Hypothalamus (tissue), 51 donors: ENCODE measurements around the gene ZNF804B.

ENCODE experiments used
- DNase-seq, 51 donors: peaks; one replicate each; lab custom pipeline; 2025; lab: John Stamatoyannopoulos, UW

ZNF804B gene

DNA sequence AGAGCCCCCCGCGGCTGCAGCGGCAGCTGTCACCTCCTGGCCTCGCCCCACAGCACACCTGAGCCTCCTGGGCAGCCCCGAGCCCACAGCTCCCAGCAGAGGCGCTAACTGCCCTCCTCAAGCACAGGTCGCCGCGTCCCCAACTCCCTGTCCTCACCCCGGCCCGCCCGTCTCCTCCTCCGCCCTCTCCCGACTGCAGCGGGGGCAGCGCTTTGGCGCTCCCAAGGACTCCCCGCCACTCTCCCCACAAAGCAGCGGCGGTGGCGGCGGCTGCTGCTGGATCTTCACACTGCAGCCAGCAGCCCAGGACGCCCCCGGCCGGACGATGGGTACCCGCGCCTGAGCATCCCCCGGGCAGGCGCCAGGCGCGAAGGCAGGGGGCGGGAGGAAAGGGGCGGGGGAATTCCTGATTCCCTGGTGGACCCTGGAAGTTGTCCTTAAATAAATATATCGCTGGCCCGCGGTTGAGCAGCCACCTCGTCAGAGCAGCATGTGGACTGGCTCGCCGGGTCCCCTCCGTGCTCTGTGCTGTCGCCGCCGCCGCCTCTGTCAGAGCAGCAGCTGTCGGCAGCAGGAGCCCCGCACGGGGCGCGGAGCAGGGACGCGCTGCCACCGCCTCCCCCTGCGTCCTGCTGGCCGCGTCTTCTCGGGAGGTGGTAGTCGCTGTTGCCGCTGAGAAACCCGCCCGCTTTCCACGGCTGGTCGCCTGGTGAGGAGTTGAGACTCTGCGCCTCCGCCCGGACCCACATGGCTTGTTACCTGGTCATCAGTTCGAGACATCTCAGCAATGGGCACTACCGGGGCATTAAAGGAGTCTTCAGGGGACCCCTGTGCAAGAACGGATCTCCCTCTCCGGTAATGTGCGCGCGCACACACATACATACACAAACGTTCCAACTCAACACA is at the start of gene ZNF804B:
Gene ZNF804B, plus strand, starts transcription at position 471 of the 906 bp plus-strand sequence. Its CDS starts 277 bp downstream, at position 748.
- DNase-seq = peak in 32 of 51 donors; percentile 6 to 60 (median 27)

DNA sequence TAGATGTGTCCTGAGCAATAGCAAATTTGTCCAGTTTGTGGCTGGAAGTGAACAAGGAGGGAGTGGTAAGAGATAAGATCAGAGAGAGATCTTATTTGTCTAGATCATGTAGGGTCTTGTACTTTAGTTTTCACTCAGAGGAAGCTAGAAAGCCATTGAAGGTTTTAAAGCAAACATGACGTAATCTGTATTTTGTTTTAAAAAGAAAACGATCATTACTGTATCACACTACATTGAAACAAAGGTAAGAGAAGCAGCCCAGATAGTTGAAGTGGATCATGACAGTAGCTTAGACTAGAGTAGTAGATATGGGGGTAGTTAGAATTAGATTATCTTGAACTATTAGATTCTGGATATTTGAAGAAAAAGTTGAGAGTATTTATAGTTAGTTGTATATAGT is 23.6 kb upstream of the ZNF804B start:
- no peak for DNase-seq

DNA sequence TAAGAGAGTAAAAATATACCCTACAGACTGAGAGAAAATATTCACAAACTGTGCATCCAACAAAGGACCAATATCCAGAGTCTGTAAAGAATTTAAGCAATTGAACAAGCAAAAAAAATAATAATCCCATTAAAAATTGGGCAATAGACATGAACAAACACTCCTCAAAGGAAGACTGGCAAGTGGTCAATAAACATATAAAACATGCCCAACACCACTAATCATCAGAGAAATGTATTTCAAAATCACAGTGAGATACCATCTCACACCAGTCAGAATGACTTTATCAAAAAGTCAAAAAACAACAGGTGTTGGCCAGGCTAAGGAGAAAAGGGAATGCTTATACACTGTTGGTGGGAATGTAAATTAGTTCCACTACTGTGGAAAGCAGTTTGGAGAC is 21.9 kb upstream of the ZNF804B start:
- no peak for DNase-seq

DNA sequence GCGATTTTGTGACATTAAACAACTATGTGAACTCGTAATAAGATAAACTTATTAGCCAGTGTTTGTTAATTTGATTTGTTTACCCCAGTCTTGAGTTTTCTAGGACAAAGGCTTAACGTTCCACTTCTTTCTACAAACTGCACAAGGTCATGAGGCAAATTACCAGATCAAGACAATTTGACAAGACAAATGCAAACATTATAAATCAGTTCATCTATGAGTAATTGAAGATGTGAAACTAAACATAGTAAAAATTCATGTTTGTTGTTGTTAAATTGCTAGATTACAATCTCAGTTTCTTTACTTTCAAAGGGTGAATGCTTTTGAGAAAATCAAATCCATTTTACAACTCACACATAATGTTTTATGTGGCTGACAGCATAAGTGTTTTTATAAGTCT is 13.4 kb upstream of the ZNF804B start:
- no peak for DNase-seq

DNA sequence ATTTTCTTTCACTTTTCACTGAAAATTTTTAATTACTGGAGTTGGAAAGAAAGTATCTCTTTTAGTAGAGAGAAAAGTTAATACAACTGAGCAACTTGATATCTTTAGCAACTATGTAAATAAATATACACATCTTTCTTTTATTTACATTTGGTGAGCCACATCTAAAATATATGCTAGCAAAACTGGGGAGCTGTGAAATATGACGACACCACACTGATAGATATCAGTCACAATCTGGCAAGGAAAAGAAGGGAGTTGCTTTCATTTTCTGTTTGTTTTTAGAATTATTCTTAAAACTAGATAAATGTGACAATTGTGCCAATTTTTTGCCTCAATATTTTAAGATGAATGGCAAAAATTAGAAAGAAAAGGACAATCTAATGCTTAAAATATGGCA is 2.7 kb upstream of the ZNF804B start:
- DNase-seq = no peak

DNA sequence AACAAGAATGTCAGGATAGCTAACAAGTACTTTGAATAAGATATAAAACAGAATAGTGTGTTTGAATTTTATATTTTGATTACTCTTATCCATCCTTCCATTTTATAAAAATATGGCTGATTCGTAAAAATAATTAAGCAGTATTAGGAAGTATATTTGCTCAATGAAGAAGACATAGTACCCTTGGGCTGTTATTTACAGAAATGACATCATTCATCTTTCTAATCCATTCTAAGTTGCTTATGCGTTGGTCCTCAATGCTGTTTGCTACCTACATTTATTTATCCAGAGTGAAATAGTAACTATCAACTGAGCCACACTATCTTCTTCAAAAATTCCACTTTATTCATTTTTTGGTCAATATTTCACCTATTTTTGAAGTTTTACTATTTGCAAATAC is 2.1 kb upstream of the ZNF804B start:
- DNase-seq = no peak

DNA sequence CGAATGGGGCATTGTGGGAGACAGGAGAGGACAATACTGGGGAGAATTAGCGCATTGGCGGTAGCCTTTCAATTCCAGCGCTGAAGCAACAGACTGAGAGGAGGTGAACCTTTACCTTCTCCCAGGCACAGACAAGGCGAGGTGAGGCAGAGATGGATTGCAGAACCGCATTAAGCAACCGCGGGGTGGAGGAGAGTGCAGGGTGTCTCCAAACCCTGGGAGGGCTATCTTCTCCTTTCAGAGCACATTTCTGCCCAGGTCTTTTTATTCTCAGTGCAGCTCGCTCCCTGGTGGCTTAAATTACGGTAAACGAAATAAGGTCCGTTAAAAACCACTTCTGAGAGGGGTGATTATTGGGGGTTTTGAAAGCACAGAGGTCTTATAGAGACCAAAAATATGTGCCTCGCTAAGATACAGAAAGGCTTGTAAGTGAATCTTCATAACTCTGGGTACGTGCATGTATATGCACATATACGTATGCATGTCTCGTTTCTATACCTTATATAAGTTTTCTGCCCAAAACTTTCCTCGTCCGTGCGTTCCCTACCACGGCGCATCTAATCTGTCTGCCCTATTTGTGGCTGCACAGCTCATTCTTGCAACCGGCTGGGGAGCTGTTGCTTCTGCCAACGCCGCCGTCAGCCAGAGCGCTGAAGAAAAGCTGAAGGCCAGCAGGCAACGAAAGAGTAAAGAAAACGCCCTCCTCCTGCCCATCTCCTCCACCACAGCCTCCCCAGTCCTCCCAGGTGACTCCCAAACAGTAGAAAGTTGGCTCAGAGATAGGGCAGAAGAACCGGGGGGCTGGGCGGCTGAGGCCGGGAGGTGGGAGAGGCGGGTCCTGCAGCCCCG is 895 bp upstream of the ZNF804B start:
- peak in 32 of 51 donors; percentile 1 to 48 (median 18) for DNase-seq

DNA sequence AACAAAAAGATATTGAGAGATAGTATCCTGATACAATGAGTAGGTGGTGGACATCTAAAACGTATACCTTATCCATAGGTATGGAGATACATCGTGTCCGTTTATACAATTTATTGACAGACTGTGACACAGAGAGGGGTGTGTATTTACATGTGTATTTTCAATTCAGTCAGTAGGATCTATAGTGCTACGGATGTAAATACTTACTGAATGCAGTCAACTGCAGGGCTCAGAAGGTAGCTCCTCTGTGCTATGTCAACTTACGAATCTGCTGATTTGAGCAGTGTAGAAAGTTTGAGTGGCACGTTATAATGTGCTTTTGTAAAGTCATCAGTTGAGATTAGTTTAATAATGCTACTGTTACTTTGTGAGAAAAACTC is 626 bp downstream of the ZNF804B start:
- DNase-seq = peak in 1 of 51 donors; percentile 15

DNA sequence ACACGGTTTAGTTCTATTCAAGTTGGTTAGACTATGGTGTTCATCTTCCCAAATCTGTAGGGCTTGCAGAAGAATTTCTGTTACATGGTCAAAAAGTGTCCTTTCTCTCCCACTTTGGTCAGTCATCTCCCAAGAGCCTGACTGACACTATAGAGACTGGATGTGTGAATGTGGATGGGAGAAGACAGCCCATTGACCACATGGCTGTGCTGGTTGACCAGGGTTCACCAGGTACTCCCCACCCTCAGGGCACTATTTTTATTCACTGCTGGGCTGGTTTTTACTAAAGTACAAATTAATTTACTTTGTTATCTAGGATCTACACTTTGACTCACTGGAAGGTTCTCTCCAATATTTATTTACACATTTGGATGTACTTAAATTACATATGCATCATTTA is 2.3 kb downstream of the ZNF804B start:
- no peak for DNase-seq

DNA sequence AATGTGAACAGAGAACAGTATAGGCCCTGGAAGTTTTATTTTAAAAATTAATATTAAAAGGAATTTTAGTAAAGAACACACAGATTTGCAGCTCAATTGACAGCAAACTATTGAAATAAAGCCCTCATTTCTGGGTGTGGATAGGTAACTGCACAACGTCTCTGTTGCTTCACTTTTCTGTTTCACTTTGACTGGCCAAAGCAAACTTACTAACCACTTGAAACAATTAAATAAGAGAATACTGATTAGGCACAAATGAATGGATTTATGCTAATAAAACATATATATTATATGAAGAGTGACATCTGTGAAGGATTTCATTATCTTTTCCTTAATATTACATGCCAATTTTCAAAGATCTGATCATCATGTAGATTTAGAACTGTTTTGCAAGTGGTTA is 11.9 kb downstream of the ZNF804B start:
- no peak for DNase-seq

DNA sequence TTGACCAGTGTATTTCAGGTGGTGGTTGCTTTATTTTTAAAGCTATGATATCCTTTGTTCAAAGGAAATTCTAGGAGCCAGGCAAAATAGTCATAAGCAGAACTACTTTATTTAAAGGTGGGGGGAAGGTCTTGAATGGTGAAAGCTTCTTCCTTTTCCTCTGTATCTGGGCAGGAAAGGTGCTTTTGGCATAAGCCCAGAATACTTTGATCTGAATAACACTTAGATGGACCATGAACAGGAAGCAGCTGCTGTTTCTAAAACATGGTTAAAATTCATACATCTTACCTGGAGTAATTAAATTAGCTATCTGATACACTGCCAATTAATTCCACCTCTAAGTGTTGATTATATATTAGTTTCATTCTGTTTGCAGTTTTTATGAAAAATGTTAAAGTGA is 13.3 kb downstream of the ZNF804B start:
- DNase-seq = no peak

DNA sequence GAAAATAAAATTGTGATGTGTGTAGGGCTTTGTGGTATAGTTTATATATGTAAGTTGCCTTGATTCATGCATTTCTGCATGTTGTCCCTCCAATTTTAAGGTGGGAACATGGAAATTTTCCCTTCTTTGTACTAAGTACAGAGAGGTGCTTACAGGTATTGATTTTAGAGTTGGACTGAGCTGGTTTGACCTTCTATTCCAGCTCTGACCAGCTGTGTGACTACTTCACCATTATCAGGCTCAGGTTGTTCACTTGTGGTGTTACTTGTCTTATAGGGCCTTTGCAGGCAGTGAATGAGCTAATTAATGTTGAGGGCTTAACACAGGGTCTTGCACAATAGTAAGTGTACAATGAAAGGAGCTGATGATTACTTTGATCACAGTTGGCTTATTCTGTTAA is 16.3 kb downstream of the ZNF804B start:
- no peak for DNase-seq

DNA sequence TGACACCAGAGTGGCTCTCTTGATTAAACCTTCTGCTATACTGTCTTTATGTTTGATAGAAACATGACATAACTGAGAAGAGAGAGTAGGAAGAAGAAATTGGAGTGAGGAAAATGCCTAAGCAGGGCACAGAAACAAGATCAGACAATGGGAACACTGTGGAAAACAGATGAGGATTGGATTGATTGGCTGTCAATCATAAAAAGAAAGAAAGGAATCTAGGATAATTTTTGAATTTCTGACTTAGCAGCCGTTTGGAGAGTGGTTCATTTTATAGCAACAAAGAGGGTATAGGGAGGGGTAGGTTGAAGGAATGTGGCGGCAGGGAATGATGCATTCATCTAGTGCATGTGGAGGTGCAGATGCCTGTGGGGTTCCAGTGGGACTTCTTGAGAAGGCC is 28.3 kb downstream of the ZNF804B start:
- no peak for DNase-seq

DNA sequence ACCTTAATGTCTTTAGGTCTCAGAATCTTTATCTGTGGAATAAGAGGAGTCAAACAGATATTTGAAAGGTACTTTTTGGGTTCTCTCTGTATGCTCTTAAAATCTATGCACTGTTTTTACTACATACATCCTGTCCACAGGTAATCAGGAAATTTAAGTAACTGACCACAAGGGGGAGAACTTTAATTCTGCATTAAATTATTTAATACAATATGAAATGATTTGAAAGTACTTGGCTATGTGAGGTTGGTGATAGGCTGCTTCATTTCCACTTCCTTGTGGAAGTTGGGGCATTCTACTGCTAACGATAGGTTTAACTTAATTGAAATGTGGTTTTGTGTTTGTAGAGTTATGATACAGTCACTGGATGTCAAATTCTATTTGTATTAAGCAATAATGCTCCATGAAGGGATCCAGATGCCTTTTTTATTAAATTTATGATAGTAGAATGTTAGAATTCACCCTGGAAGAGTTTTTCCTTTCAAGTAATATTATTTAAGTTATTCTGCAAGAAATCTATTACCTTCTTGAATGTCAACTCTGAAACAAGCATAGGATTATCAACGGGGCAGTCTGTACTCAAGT is 30.1 kb downstream of the ZNF804B start:
- DNase-seq = no peak

DNA sequence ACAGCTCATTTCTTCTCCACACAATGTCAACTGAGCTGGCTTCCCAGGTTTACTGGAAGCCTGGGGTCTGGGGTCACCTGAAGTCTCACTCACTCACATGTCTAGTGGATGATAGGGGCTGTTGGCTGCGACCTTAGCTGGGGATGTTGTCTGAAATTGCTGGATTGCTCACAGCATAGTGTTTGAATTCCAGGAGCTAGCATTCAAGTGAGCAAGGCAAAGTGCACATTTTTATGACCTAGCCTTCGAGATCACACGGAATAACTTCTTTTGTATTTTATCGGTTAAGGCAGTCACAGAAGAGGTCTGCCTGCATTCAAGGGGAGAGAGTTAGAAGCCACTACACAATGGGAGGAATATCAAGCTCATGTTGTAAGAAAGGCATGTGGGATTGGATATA is 32.4 kb downstream of the ZNF804B start:
- DNase-seq = no peak

DNA sequence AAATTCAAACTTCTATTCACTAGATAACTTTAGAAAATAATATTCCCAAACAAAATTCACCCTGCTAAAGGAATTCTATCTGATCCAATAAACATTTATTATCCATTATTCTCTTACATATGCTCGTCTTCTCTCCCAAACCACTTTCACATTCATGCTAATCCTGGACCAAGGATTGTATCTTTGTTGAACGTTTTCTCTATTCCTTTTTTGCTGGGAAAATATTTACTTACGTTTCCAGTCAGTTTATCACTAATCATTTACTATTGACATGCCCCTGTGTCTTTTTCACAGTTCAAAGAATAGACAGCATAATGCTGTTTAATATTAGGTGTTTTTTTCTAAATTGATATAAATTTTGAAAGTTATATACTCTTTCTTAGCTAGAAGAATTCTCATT is 32.9 kb downstream of the ZNF804B start:
- DNase-seq = no peak

DNA sequence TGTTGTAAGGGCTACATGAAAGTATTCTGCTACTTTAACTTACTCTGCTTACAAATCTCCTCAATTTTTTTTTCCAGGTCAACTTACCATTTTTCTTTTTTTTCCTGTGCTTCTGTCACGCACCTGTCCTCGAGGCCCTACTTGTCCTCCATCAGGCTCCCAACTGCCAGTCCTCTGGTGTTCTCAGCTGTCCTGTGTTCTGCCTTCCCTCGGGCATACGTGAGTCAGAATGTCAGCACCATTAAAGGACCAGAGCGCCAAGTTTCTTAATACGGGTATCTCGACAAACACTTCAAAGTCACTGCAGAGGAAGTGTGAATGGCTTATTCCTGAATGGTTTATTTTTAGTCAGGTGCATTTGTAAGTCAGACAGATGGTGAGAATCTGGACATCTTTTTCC is 36.1 kb downstream of the ZNF804B start, which contains the start of gene TEX47:
Gene TEX47, minus strand, starts transcription at position 185 of the 400 bp plus-strand sequence. CDS start 795 bp downstream, outside the sequence.
- DNase-seq = peak in 1 of 51 donors; percentile 0

DNA sequence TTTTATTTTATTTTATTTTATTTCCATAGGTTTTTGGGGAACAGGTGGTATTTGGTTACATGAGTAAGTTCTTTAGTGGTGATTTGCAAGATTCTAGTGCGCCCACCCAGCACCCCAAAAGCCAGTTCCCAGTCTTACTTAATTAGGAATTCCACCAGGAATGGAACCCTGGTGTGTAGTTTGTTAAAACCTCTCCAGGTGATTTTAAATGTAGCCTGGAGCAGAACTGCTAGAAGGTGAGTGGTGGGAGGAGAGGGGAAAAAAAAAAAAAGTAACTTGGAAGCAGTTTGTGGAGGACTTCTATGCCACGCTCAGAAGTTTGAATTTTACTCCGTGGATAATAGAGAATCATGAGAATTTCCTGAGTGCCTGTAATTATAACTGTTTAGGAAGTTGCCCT is 41.5 kb downstream of the ZNF804B start:
- no peak for DNase-seq

DNA sequence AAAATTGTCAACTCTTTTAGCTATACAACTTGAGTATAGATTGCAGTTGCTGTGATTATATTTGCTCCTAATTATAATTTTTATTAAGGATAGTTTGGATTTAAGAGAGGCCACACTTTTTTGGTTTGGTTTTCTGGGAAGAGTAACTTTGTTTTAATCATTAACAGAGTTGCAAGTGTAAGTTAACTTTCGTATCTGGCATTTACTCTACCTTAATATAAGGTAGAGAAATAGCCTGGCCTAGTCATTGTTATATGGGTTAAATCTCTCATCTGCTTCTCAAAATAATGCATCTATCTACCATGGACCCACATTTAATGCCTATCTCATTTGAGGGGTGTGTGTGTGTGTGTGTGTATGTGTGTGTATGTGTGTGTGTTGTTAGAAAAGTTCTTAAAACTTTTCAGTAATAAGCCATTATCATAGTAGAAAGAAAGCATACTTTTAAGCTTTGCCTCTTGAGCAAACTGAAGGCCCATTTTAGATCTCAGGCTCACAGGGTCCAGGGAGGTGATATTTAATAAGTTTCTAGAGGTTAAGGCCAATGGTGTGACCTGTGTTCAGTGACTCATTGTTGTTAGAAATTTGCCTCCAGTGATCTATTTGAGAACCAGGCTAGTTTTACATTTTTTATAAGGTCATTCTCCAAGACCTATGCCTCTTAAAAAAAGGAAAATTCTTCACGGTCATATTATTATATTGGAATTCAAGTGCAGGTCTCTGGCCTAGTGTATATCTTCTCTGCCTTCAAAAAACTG is 47.0 kb downstream of the ZNF804B start:
- no peak for DNase-seq

DNA sequence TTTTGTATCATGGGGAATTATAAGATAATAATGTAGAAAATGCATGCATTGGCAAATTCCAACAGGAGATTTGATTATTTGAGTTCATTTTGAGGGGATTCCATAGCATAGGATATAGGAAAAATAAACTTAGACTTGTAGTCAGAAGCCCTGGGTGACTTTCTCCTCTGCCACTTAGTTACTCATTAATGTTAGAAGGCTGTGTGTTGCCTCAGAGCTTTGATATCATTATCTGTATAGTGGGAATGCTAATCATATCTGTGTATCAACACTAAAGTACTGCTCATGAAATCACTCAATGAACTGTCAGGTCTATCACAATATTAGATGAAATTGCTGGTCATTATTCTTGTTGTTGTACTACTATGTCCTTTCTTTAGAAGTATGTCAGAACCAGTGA is 59.1 kb downstream of the ZNF804B start:
- no peak for DNase-seq
